Hematopoietic multipotent progenitor cell treated with erythropoietin and hydrocortisone succinate and interleukin-3 and kit ligand, for 17 days (in vitro differentiated cells): ENCODE results near the gene TMEM244.
"Not testable (repeated sequence)": the region's sequence is repeated elsewhere in the genome, so short reads cannot be mapped to it uniquely, and the experiment has no call there.

ENCODE experiments used
- DNase-seq: peaks from one replicate; pipeline ENCODE4 v3.0.0-alpha.2; 2015; ENCODE audit warnings: low spot score

The TMEM244 gene

DNA sequence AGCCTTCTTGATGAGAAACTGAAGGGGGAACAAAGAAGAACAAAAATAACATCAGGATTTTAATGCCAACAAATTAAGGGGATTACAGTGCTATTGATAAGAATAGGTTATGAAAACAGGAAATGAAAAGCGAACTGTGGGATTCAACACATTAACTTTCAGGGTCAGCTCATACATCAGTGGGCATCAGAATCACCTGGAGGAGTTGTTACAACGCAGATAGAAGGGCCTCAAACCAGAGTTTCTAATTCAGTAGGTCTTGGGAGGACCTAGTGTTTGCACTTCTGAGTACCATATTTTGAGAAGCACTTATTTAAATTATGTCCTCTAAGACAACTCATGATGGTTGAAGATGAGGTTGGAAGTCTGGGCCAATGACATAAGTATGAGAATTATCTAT, 5.6 kb upstream of the TMEM244 start:
- no peak for DNase-seq

DNA sequence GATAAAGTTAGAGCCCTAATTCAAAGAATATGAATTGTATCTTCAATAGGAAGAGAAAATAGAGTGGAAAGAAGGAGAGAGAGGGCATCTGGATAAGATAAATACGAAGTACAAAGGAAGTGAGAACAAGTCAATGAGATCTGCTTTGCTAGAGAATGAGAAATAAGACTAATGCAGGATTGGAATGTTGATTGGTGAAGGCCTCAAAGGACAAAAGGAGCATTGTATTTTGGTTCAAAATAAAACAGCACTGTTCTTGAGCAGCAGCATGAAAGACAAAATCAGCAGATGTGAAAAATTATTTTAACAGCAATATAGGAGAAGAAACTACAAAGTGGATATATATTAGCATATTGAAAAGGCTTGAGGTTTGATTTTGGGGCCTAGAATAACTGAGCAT, 5.1 kb upstream of the TMEM244 start:
- DNase-seq, result no peak

DNA sequence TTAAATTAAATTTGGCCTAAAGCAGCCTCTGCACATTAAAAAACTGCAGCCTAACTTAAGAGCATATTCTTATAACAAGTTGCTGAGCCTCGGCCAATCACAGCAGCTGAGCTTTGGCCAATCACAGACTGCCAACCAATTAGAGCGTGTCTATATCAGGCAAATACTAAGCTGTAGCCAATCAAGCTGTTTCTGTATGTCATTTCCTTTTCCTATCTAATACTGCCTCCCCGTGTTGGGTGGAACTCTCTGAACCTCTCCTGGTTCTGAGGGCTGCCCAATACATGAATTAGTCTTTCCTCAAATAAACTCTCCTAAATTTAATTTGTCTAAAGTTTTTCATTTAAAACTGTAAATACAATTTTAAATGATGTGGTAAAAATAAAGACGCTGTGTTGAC, 3.9 kb upstream of the TMEM244 start:
- no peak for DNase-seq

DNA sequence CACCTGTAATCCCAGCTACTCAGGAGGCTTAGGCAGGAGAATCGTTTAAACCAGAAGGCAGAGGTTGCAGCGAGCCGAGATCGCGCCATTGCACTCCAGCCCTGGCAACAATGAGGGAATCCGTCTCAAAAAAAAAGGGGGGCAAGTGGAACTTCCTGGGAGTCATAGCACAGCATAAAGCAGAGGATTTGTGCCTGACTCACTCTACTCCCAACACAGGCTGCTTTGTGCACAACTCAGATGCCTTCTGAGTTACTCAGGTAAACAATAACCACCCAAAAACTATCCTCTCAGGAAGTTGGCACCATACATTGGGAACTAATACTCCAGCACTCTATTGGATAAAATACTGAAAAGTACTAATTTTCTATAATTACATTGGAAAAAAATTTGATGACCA, 2.5 kb upstream of the TMEM244 start:
- no peak for DNase-seq

DNA sequence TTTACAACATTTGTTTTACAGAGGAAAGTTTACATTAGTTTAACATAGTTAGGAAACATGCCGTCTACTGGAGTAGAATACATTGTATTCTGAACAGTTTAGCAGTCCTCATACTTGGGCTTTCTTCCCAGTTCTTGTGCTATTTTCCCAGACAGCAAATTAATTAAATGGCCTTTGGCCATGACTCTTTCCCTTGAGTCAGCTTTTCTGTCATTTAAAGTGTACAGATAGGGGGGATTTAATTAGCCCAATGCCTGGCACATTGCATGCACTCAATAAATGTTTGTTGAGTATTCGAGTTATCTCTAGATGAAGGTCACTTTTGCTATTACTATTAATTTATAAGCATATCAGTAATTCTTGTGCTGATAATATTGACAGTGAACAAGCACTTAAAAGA, 1.6 kb downstream of the TMEM244 start:
- no peak for DNase-seq

DNA sequence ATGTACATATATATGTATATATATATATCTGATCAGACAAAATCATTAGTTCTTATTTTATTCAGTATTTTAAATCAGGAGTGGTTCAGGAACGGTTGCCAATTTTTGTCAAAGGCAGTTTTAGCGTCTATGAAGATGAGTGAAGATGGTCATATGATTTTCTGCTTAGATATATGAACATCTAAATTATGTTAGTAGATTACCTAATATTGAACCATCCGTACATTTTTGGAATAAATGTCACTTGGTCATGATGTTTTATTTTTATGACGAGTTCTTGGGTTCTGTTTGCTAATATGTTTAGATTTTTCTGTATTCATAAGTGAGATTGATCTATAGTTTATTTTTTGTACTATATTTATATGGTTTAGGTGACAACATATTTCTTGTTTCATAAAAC, 3.3 kb downstream of the TMEM244 start:
- no peak for DNase-seq

DNA sequence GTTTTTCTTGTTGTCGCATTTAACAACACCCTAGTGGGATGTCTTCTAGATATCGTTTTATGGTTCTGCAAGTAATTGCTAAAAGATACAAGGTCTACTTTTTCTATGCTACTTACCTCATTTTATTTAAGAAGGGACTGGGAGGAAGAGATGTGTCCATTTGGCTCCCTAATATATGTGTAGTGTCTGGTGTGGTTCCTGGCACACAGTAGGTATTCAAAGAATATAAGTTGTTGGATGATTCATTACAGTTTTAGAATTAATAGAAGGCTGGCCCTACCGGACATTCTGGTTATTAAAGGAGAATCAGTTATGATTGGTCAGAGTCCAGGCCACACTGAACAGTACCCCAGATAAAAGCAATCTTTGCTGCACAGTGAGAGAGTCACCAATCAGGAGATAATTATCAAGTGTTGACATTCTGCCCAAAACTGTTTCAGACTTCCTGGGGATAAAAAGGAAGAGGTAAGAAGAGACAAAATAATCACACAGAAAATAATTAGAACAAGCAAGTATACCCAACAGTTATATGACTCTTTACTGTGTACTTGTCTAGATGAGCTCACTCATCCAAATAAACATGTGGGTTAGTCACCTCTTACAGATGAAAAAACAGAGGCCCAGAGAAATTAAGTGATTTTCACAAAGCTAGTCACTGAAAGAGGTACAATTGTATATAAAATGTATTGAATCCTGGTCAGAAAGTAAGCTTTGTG, 7.0 kb downstream of the TMEM244 start:
- no peak for DNase-seq

DNA sequence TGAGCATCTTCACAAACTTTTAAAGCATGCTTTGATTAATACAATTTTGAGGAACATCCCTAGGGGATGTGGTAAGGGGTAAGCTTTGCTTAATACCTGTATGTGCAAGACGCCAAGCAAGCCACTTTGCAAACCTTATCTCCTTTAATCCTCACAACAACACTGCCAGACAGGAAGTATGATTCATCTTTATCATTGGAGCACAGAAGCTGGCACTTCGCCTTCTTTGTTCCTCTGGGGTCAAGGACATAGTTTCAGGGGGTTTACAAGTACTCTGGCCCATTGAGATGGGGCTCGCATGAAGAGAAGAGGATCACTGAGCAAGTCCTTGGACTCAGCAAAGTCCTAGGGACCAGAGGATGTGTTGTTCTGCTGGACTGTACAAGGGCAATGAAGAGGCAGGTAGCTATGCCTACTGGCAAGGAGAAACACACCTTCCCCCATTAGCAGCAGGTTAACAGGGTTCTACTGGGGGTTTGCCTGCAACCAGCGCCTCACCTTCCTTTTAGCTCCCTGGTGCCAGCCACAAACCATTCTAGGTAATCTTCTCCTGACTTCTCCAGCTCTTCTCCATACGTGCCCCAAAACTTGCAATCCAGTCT, 8.8 kb downstream of the TMEM244 start:
- no peak for DNase-seq

DNA sequence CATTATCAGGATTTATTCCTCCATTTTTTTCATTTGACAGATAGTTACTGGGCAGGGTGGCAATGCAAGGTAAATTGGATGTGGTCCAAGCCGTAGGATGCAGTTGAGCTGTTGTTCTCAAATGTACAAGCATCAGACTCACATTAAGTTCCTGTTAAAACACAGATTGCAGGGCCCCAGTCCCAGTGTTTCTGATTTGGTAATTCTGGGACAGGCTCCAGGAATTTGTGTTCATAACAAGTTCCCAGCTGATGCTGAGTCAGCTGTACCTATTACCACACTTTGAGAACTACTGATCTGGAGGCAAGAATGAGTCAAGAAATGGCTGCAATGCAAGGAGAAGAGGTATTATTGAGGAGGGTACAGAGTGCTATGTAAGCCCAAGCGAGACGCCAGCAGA, 11.7 kb downstream of the TMEM244 start:
- DNase-seq, result no peak

DNA sequence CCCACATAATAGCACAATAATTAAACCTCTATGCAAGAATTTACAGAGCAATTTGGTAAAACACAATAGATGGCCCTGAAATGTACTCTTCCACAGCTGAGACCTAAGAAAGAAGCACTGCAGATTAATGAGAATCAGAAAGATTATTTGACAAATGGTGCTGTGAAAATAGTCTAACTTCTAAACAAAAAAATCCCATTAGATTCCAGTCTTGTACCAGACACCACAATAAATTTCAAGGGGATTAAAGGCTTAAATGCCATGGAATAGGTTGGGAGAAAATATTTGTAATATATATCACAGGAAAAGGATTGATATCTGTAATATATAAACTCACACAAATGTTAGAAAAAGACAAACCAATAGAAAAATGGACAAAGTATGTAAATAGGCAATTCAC, 14.4 kb downstream of the TMEM244 start:
- DNase-seq, result no peak

DNA sequence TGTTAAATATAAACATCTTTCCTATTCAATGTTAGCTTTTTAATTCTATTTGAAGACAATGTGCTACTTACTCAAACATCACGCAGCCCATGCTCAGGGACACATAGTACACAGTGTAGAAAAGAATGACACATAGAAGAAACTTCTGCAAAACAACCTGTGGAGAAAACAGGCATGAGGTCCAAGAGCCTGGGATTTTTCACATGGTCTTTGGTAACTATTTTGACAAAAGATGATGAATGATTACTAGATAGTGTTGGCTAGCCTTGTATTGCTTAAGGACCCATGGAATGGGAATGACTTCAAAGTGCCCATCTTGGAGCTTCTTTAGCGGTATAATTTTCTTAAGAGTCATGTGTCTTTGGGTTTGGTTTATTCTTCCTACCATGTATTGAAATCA, 15.4 kb downstream of the TMEM244 start:
- no peak for DNase-seq

DNA sequence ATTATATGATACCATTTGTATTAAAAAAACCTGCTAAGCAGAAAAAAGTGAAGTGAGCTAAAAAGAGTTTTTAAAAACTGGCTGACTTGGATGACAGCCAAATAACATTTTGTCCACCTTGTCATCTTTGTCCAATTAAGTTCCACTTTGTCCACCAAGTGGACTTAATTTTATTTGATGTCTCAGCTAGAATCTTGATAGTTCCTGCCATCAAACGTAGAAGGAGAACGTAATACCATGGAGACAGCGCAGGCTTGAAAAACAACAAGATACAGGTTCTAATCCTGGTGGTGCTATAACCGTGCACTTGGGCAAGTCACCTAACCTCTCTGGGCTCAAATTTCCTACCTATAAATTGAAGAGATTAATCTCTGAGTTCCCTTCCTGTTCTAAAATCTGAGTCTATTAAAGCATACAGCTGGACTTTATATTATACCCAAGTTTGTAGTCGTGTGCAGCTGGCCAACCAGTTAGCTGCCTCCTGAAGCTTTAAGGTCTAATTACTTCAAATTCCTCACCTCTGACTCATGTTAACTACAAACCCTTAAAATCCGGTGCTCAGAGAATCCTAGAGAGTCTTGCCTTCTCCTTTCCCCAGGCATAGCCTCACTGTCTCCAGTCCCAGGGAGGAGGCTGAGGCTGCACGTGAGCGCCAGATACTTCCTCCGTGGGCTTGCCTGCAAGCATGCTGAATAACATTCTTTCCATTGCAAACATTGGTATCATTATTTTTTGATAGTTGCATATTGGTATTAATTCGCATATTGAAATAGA, 16.8 kb downstream of the TMEM244 start:
- DNase-seq, result no peak

DNA sequence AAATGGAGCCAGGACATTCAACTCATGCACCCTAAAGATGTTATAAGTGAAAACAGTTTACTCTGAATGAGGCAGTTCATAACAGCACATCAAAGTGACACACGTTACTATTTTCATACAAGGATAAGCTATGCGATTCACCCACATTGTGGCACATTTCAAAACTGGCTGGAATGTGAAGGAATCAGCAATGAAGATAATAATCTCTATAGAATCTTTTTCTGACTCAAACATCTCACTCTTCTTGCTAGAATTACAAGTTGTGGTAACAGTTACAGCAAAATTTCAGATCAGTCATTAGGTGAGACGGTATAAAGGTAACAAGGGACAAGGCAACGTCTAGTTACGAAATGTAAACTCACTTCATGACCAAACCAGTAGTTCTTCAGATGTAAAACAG, 17.5 kb downstream of the TMEM244 start:
- no peak for DNase-seq

DNA sequence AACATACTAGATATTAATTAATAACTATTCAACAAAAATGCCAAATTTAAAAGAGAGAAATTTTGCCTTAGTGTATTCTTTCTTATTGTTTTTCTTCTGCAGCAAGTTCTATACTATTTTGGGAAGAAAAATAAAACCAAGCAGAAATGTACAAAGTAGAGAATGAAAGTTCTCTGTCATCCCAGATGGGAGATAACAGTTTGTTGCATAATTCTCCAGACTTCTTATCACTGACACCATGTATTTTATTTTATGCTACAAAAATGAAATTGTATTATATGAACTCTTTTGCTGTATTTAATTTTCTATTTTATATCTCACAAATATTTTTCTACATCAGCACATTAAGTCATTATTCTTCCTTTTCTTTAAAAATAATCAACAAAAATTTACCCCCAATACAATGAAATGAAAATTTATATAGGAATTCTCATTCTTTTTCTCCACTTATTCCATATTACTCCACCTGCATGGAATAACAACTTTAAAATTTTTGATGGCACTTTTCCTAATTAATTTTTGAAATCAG, 18.2 kb downstream of the TMEM244 start:
- no peak for DNase-seq

DNA sequence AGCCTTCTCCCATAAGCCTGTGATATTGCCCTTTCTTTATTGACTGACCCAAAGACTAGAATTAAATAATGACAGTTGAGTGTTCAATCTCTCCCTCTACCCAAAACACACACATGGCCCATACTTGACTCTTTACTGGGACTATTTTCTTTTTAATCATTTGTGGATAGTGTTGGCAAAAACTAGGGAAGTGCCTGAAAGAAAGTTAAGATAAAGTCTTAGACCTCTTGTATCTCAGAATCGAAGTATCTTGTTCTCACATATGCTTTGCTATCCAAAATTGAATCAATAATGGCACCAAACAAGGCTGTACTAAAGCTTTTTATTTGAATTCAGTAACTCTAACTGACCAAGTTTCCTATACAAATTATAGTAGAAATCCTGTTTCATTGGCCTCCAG, 19.0 kb downstream of the TMEM244 start:
- no peak for DNase-seq

DNA sequence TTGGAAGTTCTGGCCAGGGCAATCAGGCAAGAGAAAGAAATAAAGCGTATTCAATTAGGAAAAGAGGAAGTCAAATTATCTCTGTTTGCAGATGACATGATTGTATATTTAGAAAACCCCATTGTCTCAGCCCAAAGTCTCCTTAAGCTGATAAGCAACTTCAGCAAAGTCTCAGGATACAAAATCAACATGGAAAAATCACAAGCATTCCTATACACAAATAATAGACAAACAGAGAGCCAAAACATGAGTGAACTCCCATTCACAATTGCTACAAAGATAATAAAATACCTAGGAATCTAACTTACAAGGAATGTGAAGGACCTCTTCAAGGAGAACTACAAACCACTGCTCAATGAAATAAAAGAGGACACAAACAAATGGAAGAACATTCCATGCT, 21.6 kb downstream of the TMEM244 start:
- DNase-seq, result not testable (repeated sequence)

DNA sequence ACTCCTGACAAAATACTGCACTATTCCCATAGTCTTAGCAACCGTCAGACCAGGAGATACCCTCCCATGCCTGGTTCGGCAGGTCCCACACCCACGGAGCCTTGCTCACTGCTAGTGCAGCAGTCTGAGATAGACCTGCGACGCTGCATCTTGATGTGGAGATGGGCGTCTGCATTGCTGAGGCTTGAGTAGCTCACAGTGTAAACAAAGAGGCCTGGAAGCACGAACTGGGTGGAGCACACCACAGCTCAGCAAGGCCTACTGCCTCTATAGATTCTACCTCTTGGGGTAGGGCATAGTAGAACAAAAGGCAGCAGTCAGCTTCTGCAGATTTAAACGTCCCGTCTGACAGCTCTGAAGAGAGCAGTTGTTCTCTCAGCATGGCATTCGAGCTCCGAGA, 25.4 kb downstream of the TMEM244 start:
- DNase-seq, result no peak

DNA sequence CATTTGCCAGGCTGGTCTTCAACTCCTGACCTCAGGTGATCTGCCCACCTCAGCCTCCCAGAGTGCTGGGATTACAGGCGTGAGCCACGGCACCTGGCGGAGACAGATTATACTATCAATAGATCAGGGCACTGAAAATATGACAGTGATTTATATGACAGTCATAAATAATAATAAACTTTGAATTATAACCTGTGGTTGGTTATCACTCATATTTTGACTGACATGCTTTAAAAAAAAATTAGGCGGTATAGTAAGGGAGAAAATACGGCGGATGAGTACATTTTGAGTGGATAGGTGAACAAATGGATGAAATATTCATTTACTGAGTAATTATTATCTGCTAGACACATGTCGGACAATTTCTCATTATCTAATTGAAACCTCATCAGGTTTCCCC, 28.8 kb downstream of the TMEM244 start:
- no peak for DNase-seq

DNA sequence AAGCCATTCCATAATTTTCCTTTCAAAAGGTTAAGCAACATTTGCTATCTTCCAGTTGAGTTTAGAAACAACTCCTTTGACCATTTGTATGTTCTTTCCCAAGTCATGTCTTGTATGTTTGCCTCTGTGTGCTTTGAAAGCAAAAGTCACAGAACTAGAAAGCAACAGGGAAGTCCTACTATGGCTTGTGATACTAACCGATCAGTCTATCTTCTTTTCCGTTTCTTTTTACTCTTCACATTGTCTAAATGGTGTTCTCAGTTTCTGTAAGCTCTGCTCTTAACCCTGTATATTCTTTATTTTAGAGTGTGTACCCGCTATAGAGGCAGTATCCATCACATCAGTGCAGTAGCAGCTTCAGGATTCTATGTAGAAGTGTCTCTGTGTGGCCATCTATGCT, 32.9 kb downstream of the TMEM244 start:
- DNase-seq, result no peak

DNA sequence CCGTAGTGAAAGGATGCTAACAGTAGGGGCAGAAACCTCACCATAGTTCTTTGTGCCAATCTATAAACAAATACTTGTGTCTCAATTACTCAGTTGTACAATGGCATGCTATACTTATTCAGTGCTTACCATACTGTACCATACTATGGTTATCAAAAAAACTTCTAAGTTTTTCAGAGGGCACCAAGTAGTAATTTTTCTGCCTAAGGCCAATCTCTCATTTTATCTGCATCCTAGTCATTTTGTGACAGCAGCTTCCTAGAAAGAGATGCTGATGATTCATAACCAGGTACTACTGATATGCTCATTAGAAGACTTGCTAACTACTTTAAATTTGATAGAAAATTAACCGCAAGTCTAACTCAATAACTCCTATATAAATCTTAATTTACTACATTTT, 42.9 kb downstream of the TMEM244 start:
- no peak for DNase-seq

DNA sequence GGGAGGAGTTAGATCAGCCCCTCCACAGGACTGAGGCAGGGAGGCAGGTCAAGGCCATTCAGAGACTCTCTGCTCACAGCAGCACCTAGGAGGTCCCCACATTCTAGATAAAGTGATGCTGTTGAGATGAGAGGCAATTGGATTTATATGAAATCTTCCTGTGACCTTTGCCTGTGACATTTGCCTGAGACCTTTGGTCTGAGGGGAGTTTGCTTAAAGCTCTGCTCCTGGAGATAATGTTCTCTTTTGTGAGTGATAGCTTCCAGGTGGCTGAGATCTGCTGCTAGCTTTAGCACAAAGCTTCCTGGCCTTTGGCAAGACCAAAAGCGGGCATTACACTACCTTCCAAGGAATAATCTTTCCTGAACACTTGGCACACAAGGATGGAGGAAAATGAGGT, 43.3 kb downstream of the TMEM244 start:
- DNase-seq, result no peak

DNA sequence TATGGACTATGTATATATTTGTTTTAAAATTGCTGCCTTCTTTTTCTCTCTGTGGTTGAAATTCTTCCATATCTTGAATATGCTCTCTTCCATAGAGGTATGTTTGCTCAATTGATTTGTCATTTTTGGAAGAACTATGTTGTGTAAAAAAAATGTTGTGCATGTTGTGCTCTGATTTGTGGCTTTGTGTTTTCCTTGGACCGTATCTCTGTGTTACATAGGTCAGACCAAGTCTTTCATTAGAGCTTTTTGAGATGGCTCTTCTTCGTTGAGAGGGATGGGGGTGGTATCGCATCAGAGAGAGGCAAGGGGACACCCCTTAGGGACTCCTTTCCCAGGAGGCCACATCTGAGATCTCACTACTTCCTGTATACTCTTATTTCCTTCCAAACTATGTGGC, 43.8 kb downstream of the TMEM244 start:
- no peak for DNase-seq

DNA sequence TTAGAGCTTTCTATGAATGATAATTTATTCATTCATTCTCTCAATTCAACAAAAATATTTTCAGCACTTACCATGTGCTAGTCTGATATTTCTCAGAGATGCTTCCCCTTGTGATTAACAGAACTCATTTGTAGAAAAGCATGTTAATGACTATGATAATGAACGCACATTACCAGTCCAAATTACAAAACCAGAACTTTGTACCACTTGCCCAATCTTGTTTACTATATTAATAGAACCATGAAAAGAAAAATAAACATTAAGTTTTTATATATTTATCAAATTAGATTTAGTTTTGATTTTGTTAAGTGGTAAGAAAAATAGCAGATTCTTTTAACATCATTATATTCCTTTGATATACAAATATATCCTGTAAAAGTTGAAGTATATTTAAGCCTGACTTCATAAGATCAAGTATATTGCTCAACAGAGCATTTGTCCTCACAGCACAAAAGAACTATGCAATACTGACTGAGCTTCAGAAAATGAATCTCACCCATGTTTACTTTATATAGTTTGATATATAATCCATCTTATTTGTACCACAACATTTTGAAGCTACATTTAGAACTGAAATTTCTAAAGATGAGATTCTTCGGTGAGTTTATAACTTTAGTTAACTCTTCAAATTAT, 48.9 kb downstream of the TMEM244 start:
- DNase-seq, result no peak
